H9 (cell line): ENCODE data around the gene ZNF607. TPM values are rescaled to one million over a fixed set of nuclear protein-coding genes. Genes with fewer than 3 reads are reported as not detected.

Experiments used
- DNase-seq: peaks from one replicate; pipeline ENCODE4 v3.0.0-alpha.2; 2017
- H2AFZ ChIP-seq: one replicate; pipeline ENCODE4 v1.6.1; 2013; ENCODE audit warnings: mild to moderate bottlenecking, low read length, control low read depth, moderate library complexity
- H2AK5ac ChIP-seq: 2 replicates; pipeline ENCODE4 v1.6.1; 2013; ENCODE audit warnings: low read length, control low read depth, mixed read lengths; ENCODE audit not compliant: insufficient read length
- H2BK120ac ChIP-seq: one replicate; pipeline ENCODE4 v1.6.1; 2013; ENCODE audit warnings: low read depth, mild to moderate bottlenecking, low read length, control low read depth, inconsistent platforms; ENCODE audit not compliant: poor library complexity, severe bottlenecking
- H2BK12ac ChIP-seq: 2 replicates; pipeline ENCODE4 v1.6.1; 2013; ENCODE audit warnings: low read length, control low read depth, mixed read lengths, low read depth; ENCODE audit not compliant: insufficient read length
- H2BK15ac ChIP-seq: 2 replicates; pipeline ENCODE4 v1.6.1; 2013; ENCODE audit warnings: low read depth, low read length, control low read depth
- H2BK20ac ChIP-seq: one replicate; pipeline ENCODE4 v1.6.1; 2013; ENCODE audit warnings: low read depth, mild to moderate bottlenecking, low read length, control low read depth, inconsistent platforms; ENCODE audit not compliant: poor library complexity, severe bottlenecking
- H2BK5ac ChIP-seq: 2 replicates; pipeline ENCODE4 v1.6.1; 2013; ENCODE audit warnings: low read length, control low read depth, mixed read lengths; ENCODE audit not compliant: insufficient read length
- H3K14ac ChIP-seq: 2 replicates; pipeline ENCODE4 v1.6.1; 2013; ENCODE audit warnings: low read length, control low read depth; ENCODE audit not compliant: insufficient read depth
- H3K18ac ChIP-seq: 2 replicates; pipeline ENCODE4 v1.6.1; 2013; ENCODE audit warnings: low read depth, mild to moderate bottlenecking, mixed read lengths, low read length, control low read depth; ENCODE audit not compliant: insufficient read length
- H3K23ac ChIP-seq: 2 replicates; pipeline ENCODE4 v1.6.1; 2013; ENCODE audit warnings: low read length, control low read depth, mixed read lengths, low read depth; ENCODE audit not compliant: insufficient read length
- H3K23me2 ChIP-seq: 2 replicates; pipeline ENCODE4 v1.6.1; 2013; ENCODE audit warnings: low read depth, mild to moderate bottlenecking, mixed read lengths, low read length, control low read depth; ENCODE audit not compliant: insufficient read length, poor library complexity, severe bottlenecking
- H3K27ac ChIP-seq: 2 replicates; pipeline ENCODE4 v1.5.1; 2013; ENCODE audit warnings: low read length, control low read depth, mixed read lengths, low read depth; ENCODE audit not compliant: insufficient read length
- H3K27me3 ChIP-seq: 2 replicates; pipeline ENCODE4 v1.6.1; 2013; ENCODE audit warnings: low read length, control low read depth, inconsistent platforms; ENCODE audit not compliant: insufficient read depth
- H3K4ac ChIP-seq: 2 replicates; pipeline ENCODE4 v1.6.1; 2013; ENCODE audit warnings: low read depth, mild to moderate bottlenecking, control low read depth, inconsistent platforms, low read length, moderate library complexity
- H3K4me1 ChIP-seq: 2 replicates; pipeline ENCODE4 v1.6.1; 2013; ENCODE audit warnings: low read length, control low read depth, inconsistent platforms; ENCODE audit not compliant: insufficient read depth
- H3K4me2 ChIP-seq: 2 replicates; pipeline ENCODE4 v1.6.1; 2013; ENCODE audit warnings: low read length, control low read depth, mixed read lengths; ENCODE audit not compliant: insufficient read length, insufficient read depth
- H3K56ac ChIP-seq: 2 replicates; pipeline ENCODE4 v1.6.1; 2013; ENCODE audit warnings: low read depth, mild to moderate bottlenecking, mixed read lengths, low read length, control low read depth; ENCODE audit not compliant: insufficient read length
- H3K79me1 ChIP-seq: 2 replicates; pipeline ENCODE4 v1.6.1; 2013; ENCODE audit warnings: low read depth, mild to moderate bottlenecking, moderate library complexity, low read length, control low read depth, inconsistent platforms; ENCODE audit not compliant: insufficient read depth, poor library complexity, severe bottlenecking
- H3K79me2 ChIP-seq: 2 replicates; pipeline ENCODE4 v1.6.1; 2013; ENCODE audit warnings: low read length, control low read depth, inconsistent platforms; ENCODE audit not compliant: insufficient read depth
- H3K9ac ChIP-seq: 2 replicates; pipeline ENCODE4 v1.6.1; 2013; ENCODE audit warnings: low read length, control low read depth, mixed read lengths; ENCODE audit not compliant: insufficient read length; ENCODE audit errors: extremely low read depth
- H3K9me3 ChIP-seq: one replicate; pipeline ENCODE4 v1.6.1; 2013; ENCODE audit warnings: low read depth, low read length, inconsistent platforms; ENCODE audit not compliant: control insufficient read depth
- H3T11ph ChIP-seq: one replicate; pipeline ENCODE4 v1.6.1; 2013; ENCODE audit warnings: mild to moderate bottlenecking, low read length, control low read depth, inconsistent platforms
- H4K20me1 ChIP-seq: one replicate; pipeline ENCODE4 v1.6.1; 2013; ENCODE audit not compliant: control insufficient read depth, insufficient read length, insufficient read depth
- H4K5ac ChIP-seq: 2 replicates; pipeline ENCODE4 v1.6.1; 2013; ENCODE audit warnings: low read depth, mild to moderate bottlenecking, mixed read lengths, low read length, control low read depth; ENCODE audit not compliant: insufficient read length
- H4K8ac ChIP-seq: replicated peaks from 2 replicates; pipeline ENCODE4 v1.6.1; 2013; ENCODE audit warnings: low read length, control low read depth, mixed read lengths, low read depth; ENCODE audit not compliant: insufficient read length
- H4K91ac ChIP-seq: 2 replicates; pipeline ENCODE4 v1.6.1; 2013; ENCODE audit warnings: low read depth, mild to moderate bottlenecking, moderate library complexity, mixed read lengths, low read length, control low read depth; ENCODE audit not compliant: insufficient read length
- H3K27ac Mint-ChIP-seq, 3 experiments: 2 replicates in 2 of 3; 3 replicates in 1 of 3; pipeline ENCODE4 v1.8.0; 2020 to 2021; ENCODE audit warnings: mixed read lengths in 3 of 3, mild to moderate bottlenecking in 1 of 3, moderate library complexity in 1 of 3
- H3K27me3 Mint-ChIP-seq: 2 replicates; pipeline ENCODE4 v1.8.0; 2021; ENCODE audit warnings: low read depth, mild to moderate bottlenecking, moderate library complexity, mixed read lengths
- H3K36me3 Mint-ChIP-seq, 3 experiments: 2 replicates in 2 of 3; 3 replicates in 1 of 3; pipeline ENCODE4 v1.8.0; 2020 to 2021; ENCODE audit warnings: low read depth in 3 of 3, mixed read lengths in 3 of 3; ENCODE audit not compliant: insufficient read depth in 1 of 3
- H3K4me1 Mint-ChIP-seq, 2 experiments: 2 replicates each; pipeline ENCODE4 v1.8.0; 2020; ENCODE audit warnings: mixed read lengths in 2 of 2
- H3K4me3 Mint-ChIP-seq, 2 experiments: 2 replicates in 1 of 2; 3 replicates in 1 of 2; pipeline ENCODE4 v1.8.0; 2020 to 2021; ENCODE audit warnings: mild to moderate bottlenecking in 2 of 2, mixed read lengths in 2 of 2, moderate library complexity in 1 of 2
- H3K9me3 Mint-ChIP-seq, 2 experiments: 2 replicates in 1 of 2; 3 replicates in 1 of 2; pipeline ENCODE4 v1.8.0; 2020; ENCODE audit warnings: mild to moderate bottlenecking in 2 of 2, mixed read lengths in 2 of 2, moderate library complexity in 1 of 2
- WGBS: extraction: QIAGEN DNeasy Blood & Tissue Kit; methylation state at CpG from one replicate; pipeline ENCODE4 v1.1.7; 2013; ENCODE audit warnings: missing lambda C conversion rate, low lambda C conversion rate, mixed read lengths; ENCODE audit not compliant: insufficient read length; ENCODE audit errors: extremely low coverage; 5-methylcytosine and 5-hydroxymethylcytosine counted together
- total RNA-seq: library from RNA; stranded (reverse); gene quantifications from 2 replicates; pipeline ENCODE4 v1.2.1, GENCODE V29; 2021
- TF ChIP-seq, protein P1 (sequence below): fragments of 200-600 bp; sonication (generic); conservative IDR thresholded peaks from 3 replicates; pipeline ENCODE4 v1.8.0; 2021; ENCODE audit warnings: antibody characterized with exemption, mild to moderate bottlenecking

Gene ZNF607
- total RNA-seq, 1 experiment from 2014 or later = 27.5 TPM

DNA sequence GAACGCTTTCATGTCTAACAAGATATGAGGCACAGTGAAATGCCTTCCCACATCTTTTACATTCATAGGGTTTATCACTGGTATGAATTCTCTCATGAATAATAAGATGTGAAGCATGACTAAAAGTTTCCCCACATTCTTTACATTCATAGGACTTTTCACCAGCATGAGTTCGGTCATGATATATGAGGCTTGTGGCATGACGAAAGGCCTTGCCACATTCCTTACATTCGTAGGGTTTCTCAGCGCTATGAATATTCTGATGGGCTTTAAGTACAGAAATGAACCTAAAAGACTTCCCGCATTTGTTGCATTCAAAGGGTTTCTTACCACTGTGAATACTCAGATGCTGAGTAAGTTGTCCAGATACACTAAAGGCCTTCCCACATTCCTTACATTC, 21.3 kb downstream of the ZNF607 start:
- H3K4me1 ChIP-seq = no peaks in the 10 kb centered on the region; the same call in 1 of the 2 replicates
- Mint-ChIP-seq H3K9me3 (peaks cover 6 to 7% of the 10 kb centered on the region in 2 experiments; a peak in 3 of 5 replicates), H3K4me3 (no peak overlapping the region), H3K36me3 (peaks cover 49 to 61% (median 59%) of the 10 kb centered on the region in 3 experiments), H3K4me1 (peaks cover 14 to 21% of the 10 kb centered on the region in 2 experiments), H3K27ac (no peak overlapping the region; a peak in 1 of 7 replicates), H3K27me3 (peaks cover 32% of the 10 kb centered on the region)
- no peak overlapping the region for H3K14ac ChIP-seq
- no peaks in the 10 kb centered on the region for H3K79me2 ChIP-seq
- no peak overlapping the region for H3K23ac ChIP-seq
- H3K18ac ChIP-seq = no peak overlapping the region
- peaks cover 4% of the 10 kb centered on the region; the same call in 1 of the 2 replicates for H3K27me3 ChIP-seq
- no peak overlapping the region for H2AFZ ChIP-seq
- no peak overlapping the region for H2BK5ac ChIP-seq
- no CpG with 5 or more reads among the region's 6 CpGs for WGBS
- H4K5ac ChIP-seq = no peak overlapping the region
- no peak overlapping the region for H3K4ac ChIP-seq
- no peaks in the 10 kb centered on the region for H3K23me2 ChIP-seq
- no peak overlapping the region for H2BK12ac ChIP-seq
- no peak for DNase-seq
- no peak overlapping the region for H3K27ac ChIP-seq
- peaks cover 2% of the 10 kb centered on the region for H3K79me1 ChIP-seq
- H2BK120ac ChIP-seq = no peak overlapping the region
- no peak overlapping the region for H2BK15ac ChIP-seq
- H3K4me2 ChIP-seq = no peak overlapping the region
- no peak overlapping the region for H4K91ac ChIP-seq
- no peaks in the 10 kb centered on the region for H3K9me3 ChIP-seq
- no peaks in the 10 kb centered on the region for H4K20me1 ChIP-seq
- no peak overlapping the region for H4K8ac ChIP-seq
- TF ChIP-seq, protein P1, sequence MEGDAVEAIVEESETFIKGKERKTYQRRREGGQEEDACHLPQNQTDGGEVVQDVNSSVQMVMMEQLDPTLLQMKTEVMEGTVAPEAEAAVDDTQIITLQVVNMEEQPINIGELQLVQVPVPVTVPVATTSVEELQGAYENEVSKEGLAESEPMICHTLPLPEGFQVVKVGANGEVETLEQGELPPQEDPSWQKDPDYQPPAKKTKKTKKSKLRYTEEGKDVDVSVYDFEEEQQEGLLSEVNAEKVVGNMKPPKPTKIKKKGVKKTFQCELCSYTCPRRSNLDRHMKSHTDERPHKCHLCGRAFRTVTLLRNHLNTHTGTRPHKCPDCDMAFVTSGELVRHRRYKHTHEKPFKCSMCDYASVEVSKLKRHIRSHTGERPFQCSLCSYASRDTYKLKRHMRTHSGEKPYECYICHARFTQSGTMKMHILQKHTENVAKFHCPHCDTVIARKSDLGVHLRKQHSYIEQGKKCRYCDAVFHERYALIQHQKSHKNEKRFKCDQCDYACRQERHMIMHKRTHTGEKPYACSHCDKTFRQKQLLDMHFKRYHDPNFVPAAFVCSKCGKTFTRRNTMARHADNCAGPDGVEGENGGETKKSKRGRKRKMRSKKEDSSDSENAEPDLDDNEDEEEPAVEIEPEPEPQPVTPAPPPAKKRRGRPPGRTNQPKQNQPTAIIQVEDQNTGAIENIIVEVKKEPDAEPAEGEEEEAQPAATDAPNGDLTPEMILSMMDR = no peak
- no peak overlapping the region for H2AK5ac ChIP-seq
- H3K56ac ChIP-seq = no peak overlapping the region
- H3K9ac ChIP-seq = no peak overlapping the region
- no peak overlapping the region for H3T11ph ChIP-seq
- no peak overlapping the region for H2BK20ac ChIP-seq
